Liver (tissue), 9 donors: Measurements from ENCODE around the gene WDR5. TPM values are rescaled to one million over a fixed set of nuclear protein-coding genes. Genes with fewer than 3 reads are reported as not detected.

ENCODE experiments used
- DNase-seq: peaks from one replicate; pipeline ENCODE4 v3.0.0-alpha.2; 2017; ENCODE audit warnings: low spot score
- H3K27ac ChIP-seq, 2 donors: one replicate each; pipeline ENCODE4 v1.7.0; 2013; ENCODE audit warnings: inconsistent platforms in 2 of 2, low read length in 2 of 2, control low read depth in 1 of 2, low read depth in 1 of 2, mild to moderate bottlenecking in 1 of 2
- H3K27me3 ChIP-seq, 4 donors: one replicate each; pipeline versions ENCODE4 v1.6.1 to v1.7.0; 2013; ENCODE audit warnings: low read length in 3 of 4, inconsistent platforms in 1 of 4, mild to moderate bottlenecking in 1 of 4, moderate library complexity in 1 of 4; ENCODE audit not compliant: control insufficient read depth in 4 of 4, insufficient read depth in 4 of 4
- H3K36me3 ChIP-seq, 4 donors: one replicate each; pipeline versions ENCODE4 v1.6.1 to v1.7.0; 2013; ENCODE audit warnings: low read length in 3 of 4, mild to moderate bottlenecking in 3 of 4, low read depth in 1 of 4, moderate library complexity in 1 of 4; ENCODE audit not compliant: control insufficient read depth in 4 of 4, insufficient read depth in 3 of 4
- H3K4me1 ChIP-seq, 4 donors: one replicate each; pipeline versions ENCODE4 v1.6.1 to v1.7.0; 2013; ENCODE audit warnings: low read length in 3 of 4, mild to moderate bottlenecking in 3 of 4, moderate library complexity in 1 of 4; ENCODE audit not compliant: control insufficient read depth in 4 of 4, insufficient read depth in 4 of 4
- H3K4me3 ChIP-seq, 3 donors: one replicate each; pipeline versions ENCODE4 v1.6.1 to v1.7.0; 2013; ENCODE audit warnings: low read length in 3 of 3, control low read depth in 1 of 3, low read depth in 1 of 3, mild to moderate bottlenecking in 1 of 3
- H3K9ac ChIP-seq, 2 donors: one replicate each; pipeline ENCODE4 v1.7.0; 2013; ENCODE audit warnings: low read length in 2 of 2, mild to moderate bottlenecking in 2 of 2, moderate library complexity in 2 of 2, control low read depth in 1 of 2, low read depth in 1 of 2
- H3K9me3 ChIP-seq, 4 donors: one replicate each; pipeline versions ENCODE4 v1.6.1 to v1.7.0; 2013; ENCODE audit warnings: low read length in 3 of 4; ENCODE audit not compliant: control insufficient read depth in 4 of 4
- EGR1 ChIP-seq, 2 donors: IDR thresholded peaks; 2 replicates each; pipeline ENCODE4 v1.6.1; 2016 to 2018; ENCODE audit warnings: antibody characterized with exemption in 2 of 2, low read depth in 2 of 2
- FOXA1 ChIP-seq: IDR thresholded peaks from 2 replicates; pipeline ENCODE4 v1.6.1; 2016; ENCODE audit warnings: antibody characterized with exemption
- FOXA2 ChIP-seq: IDR thresholded peaks from 2 replicates; pipeline ENCODE4 v1.6.1; 2016; ENCODE audit warnings: antibody characterized with exemption
- GABPA ChIP-seq, 2 donors: IDR thresholded peaks in 1 of 2; conservative IDR thresholded peaks in 1 of 2; 2 replicates each; pipeline ENCODE4 v1.6.1; 2016; ENCODE audit warnings: antibody characterized with exemption in 2 of 2, mild to moderate bottlenecking in 1 of 2, moderate library complexity in 1 of 2
- HNF4A ChIP-seq, 2 donors: conservative IDR thresholded peaks; 2 replicates each; pipeline ENCODE4 v1.6.1; 2016; ENCODE audit warnings: antibody characterized with exemption in 2 of 2, mild to moderate bottlenecking in 2 of 2
- HNF4G ChIP-seq: IDR thresholded peaks from 2 replicates; pipeline ENCODE4 v1.6.1; 2016; ENCODE audit warnings: antibody characterized with exemption
- JUND ChIP-seq, 2 donors: IDR thresholded peaks; 2 replicates each; pipeline ENCODE4 v1.6.1; 2016; ENCODE audit warnings: antibody characterized with exemption in 2 of 2
- NR2F2 ChIP-seq: IDR thresholded peaks from 2 replicates; pipeline ENCODE4 v1.6.1; 2016; ENCODE audit warnings: antibody characterized with exemption
- RAD21 ChIP-seq, 2 donors: IDR thresholded peaks; 2 replicates each; pipeline ENCODE4 v1.6.1; 2016; ENCODE audit warnings: antibody characterized with exemption in 2 of 2, mild to moderate bottlenecking in 2 of 2
- RXRA ChIP-seq, 2 donors: IDR thresholded peaks; 2 replicates each; pipeline ENCODE4 v1.6.1; 2017 to 2018; ENCODE audit warnings: antibody characterized with exemption in 2 of 2, mild to moderate bottlenecking in 1 of 2
- SP1 ChIP-seq: IDR thresholded peaks from 2 replicates; pipeline ENCODE4 v1.6.1; 2018; ENCODE audit warnings: antibody characterized with exemption, mild to moderate bottlenecking
- TAF1 ChIP-seq: conservative IDR thresholded peaks from 2 replicates; pipeline ENCODE4 v1.6.1; 2016; ENCODE audit warnings: antibody characterized with exemption, mild to moderate bottlenecking
- YY1 ChIP-seq: IDR thresholded peaks from 2 replicates; pipeline ENCODE4 v1.6.1; 2016; ENCODE audit warnings: antibody characterized with exemption, mild to moderate bottlenecking
- WGBS: extraction: QIAGEN DNeasy Blood & Tissue Kit; methylation state at CpG from one replicate; pipeline ENCODE4 v1.1.7; 2013; 5-methylcytosine and 5-hydroxymethylcytosine counted together
- polyA plus RNA-seq, 2 donors: library from polyadenylated mRNA; stranded (reverse) in 1 of 2; unstranded in 1 of 2; fragments of 200-250 nt in 1 of 2; fragments of >200 nt in 1 of 2; fragmentation: Nextera tagmentation in 1 of 2; extraction: Ambion mirVana in 1 of 2; gene quantifications; one replicate each; pipeline versions ENCODE4 v1.2.1 to v1.2.3, GENCODE V29; 2013 to 2015
- total RNA-seq, 2 donors: library from RNA; depleted of rRNA; stranded (reverse); fragments of >200 nt; gene quantifications; one replicate each; pipeline ENCODE4 v1.2.3, GENCODE V29; 2014
- TF ChIP-seq, protein P1 (sequence below): IDR thresholded peaks from 2 replicates; pipeline ENCODE4 v1.6.1; 2016; ENCODE audit warnings: antibody characterized with exemption, mild to moderate bottlenecking
- TF ChIP-seq, protein P2 (sequence below): IDR thresholded peaks from 2 replicates; pipeline ENCODE4 v1.6.1; 2016; ENCODE audit warnings: antibody characterized with exemption
- TF ChIP-seq, protein P3 (sequence below): fragments of 150-350 bp; IDR thresholded peaks from 2 replicates; pipeline ENCODE4 v1.5.1; 2017; ENCODE audit warnings: improper control_type of control experiment, low read depth, low read length; ENCODE audit not compliant: missing input control
- TF ChIP-seq, protein P4 (sequence below): IDR thresholded peaks from 2 replicates; pipeline ENCODE4 v1.6.1; 2016; ENCODE audit warnings: antibody characterized with exemption
- TF ChIP-seq, protein P5 (sequence below): IDR thresholded peaks from 2 replicates; pipeline ENCODE4 v1.6.1; 2016; ENCODE audit warnings: antibody characterized with exemption
- donor health status: healthy.
- donor health status: healthy.
- donor health status: healthy.
- donor health status: healthy.
- donor health status: healthy.

WDR5 gene
- total and polyA plus RNA-seq, 4 donors: 11.1 to 21.6 (median 14.6) TPM

DNA sequence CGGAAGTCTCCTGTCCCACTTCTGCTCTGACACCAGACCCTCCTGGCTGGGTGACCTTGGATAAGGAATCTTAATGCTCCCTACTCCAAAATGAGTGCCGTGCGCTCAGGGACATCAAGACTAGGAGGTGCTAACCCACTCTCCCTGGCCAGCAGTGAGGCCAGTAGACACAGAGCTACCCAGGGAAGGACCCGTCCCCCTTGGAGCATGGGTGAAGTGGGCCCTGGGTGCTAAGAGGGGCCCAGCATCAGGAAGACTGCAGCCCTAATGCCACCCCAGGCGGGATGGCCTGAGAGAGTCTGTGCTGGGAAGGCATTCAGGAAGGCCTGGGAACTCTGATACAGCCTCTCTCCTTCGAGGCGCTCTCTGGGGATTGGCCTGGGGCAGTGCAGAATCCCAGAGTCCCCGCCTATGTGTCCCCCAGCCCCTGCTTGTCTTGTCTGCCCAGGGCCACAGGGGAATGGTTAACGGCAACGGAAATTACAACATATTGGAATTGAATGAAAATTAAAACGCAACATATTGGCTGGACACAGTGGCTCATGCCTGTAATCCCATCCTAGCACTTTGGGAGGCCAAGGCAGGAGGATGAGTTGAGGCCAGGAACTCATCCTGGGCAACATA lies 58.1 kb downstream of the WDR5 start:
- no peaks in the 10 kb centered on the region for H3K27me3 ChIP-seq
- peaks cover 6 to 23% (median 16%) of the 10 kb centered on the region in 4 donors for H3K4me1 ChIP-seq
- H3K4me3 ChIP-seq: no peak overlapping the region
- TF ChIP-seq, protein P1, sequence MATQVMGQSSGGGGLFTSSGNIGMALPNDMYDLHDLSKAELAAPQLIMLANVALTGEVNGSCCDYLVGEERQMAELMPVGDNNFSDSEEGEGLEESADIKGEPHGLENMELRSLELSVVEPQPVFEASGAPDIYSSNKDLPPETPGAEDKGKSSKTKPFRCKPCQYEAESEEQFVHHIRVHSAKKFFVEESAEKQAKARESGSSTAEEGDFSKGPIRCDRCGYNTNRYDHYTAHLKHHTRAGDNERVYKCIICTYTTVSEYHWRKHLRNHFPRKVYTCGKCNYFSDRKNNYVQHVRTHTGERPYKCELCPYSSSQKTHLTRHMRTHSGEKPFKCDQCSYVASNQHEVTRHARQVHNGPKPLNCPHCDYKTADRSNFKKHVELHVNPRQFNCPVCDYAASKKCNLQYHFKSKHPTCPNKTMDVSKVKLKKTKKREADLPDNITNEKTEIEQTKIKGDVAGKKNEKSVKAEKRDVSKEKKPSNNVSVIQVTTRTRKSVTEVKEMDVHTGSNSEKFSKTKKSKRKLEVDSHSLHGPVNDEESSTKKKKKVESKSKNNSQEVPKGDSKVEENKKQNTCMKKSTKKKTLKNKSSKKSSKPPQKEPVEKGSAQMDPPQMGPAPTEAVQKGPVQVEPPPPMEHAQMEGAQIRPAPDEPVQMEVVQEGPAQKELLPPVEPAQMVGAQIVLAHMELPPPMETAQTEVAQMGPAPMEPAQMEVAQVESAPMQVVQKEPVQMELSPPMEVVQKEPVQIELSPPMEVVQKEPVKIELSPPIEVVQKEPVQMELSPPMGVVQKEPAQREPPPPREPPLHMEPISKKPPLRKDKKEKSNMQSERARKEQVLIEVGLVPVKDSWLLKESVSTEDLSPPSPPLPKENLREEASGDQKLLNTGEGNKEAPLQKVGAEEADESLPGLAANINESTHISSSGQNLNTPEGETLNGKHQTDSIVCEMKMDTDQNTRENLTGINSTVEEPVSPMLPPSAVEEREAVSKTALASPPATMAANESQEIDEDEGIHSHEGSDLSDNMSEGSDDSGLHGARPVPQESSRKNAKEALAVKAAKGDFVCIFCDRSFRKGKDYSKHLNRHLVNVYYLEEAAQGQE: no peak
- no peak overlapping the region for H3K9ac ChIP-seq
- WGBS: 91% methylated on average over 11 of the region's 11 CpGs
- no peaks in the 10 kb centered on the region for H3K9me3 ChIP-seq
- H3K36me3 ChIP-seq: no peaks in the 10 kb centered on the region
- DNase-seq: no peak
- no peak overlapping the region for H3K27ac ChIP-seq

DNA sequence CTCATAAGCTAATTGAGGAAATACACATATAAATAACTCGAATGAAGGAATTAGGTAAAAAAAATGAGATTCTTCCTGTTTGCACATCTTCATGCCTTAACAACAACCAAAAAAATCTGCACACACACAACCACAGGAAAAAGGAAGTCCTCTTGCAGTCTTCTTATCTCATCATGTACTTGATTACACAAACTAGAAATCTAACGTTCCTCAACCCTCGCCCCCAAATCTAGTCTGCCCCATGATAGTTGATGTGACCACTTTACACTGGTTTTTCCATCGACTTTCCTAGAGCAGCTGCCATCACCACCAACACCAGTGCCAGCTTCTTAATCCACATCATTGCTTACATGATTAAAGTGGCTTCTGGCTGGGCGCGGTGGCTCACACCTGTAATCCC lies 59.7 kb downstream of the WDR5 start:
- no peak overlapping the region for H3K27ac ChIP-seq
- H3K4me3 ChIP-seq: no peak overlapping the region
- DNase-seq: no peak
- TF ChIP-seq, protein P2, sequence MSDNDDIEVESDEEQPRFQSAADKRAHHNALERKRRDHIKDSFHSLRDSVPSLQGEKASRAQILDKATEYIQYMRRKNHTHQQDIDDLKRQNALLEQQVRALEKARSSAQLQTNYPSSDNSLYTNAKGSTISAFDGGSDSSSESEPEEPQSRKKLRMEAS: no peak
- TF ChIP-seq GABPA (IDR thresholded peaks at IDR 0.05 in 1 of 2, conservative IDR thresholded peaks at IDR 0.05 in 1 of 2): no peak
- no peak for TF ChIP-seq SP1
- no peak for TF ChIP-seq HNF4A (conservative IDR thresholded peaks at IDR 0.05)
- TF ChIP-seq YY1: no peak
- TF ChIP-seq RXRA (IDR thresholded peaks at IDR 0.05): no peak
- TF ChIP-seq, protein P3, sequence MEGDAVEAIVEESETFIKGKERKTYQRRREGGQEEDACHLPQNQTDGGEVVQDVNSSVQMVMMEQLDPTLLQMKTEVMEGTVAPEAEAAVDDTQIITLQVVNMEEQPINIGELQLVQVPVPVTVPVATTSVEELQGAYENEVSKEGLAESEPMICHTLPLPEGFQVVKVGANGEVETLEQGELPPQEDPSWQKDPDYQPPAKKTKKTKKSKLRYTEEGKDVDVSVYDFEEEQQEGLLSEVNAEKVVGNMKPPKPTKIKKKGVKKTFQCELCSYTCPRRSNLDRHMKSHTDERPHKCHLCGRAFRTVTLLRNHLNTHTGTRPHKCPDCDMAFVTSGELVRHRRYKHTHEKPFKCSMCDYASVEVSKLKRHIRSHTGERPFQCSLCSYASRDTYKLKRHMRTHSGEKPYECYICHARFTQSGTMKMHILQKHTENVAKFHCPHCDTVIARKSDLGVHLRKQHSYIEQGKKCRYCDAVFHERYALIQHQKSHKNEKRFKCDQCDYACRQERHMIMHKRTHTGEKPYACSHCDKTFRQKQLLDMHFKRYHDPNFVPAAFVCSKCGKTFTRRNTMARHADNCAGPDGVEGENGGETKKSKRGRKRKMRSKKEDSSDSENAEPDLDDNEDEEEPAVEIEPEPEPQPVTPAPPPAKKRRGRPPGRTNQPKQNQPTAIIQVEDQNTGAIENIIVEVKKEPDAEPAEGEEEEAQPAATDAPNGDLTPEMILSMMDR: no peak
- TF ChIP-seq, protein P4, sequence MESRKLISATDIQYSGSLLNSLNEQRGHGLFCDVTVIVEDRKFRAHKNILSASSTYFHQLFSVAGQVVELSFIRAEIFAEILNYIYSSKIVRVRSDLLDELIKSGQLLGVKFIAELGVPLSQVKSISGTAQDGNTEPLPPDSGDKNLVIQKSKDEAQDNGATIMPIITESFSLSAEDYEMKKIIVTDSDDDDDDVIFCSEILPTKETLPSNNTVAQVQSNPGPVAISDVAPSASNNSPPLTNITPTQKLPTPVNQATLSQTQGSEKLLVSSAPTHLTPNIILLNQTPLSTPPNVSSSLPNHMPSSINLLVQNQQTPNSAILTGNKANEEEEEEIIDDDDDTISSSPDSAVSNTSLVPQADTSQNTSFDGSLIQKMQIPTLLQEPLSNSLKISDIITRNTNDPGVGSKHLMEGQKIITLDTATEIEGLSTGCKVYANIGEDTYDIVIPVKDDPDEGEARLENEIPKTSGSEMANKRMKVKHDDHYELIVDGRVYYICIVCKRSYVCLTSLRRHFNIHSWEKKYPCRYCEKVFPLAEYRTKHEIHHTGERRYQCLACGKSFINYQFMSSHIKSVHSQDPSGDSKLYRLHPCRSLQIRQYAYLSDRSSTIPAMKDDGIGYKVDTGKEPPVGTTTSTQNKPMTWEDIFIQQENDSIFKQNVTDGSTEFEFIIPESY: no peak
- no peak for TF ChIP-seq TAF1
- TF ChIP-seq HNF4G: no peak
- TF ChIP-seq EGR1 (IDR thresholded peaks at IDR 0.05; ENCODE audit: low read depth in 2 of 2): no peak
- TF ChIP-seq JUND (IDR thresholded peaks at IDR 0.05): no peak
- no peak for TF ChIP-seq NR2F2
- TF ChIP-seq, protein P5, sequence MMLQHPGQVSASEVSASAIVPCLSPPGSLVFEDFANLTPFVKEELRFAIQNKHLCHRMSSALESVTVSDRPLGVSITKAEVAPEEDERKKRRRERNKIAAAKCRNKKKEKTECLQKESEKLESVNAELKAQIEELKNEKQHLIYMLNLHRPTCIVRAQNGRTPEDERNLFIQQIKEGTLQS: no peak
- TF ChIP-seq FOXA1: no peak
- TF ChIP-seq FOXA2: no peak
- TF ChIP-seq, protein P1: no peak
- no peak for TF ChIP-seq RAD21 (IDR thresholded peaks at IDR 0.05)
- H3K36me3 ChIP-seq: no peaks in the 10 kb centered on the region
- peaks cover under 1 to 9% (median 5%) of the 10 kb centered on the region in 4 donors for H3K4me1 ChIP-seq
- H3K9ac ChIP-seq: no peak overlapping the region
- 65% methylated on average over 6 of the region's 6 CpGs for WGBS
- no peaks in the 10 kb centered on the region for H3K27me3 ChIP-seq
- no peaks in the 10 kb centered on the region for H3K9me3 ChIP-seq
